PC-9 (cell line): ENCODE results near the gene GABRG3. TPM values are rescaled to one million over a fixed set of nuclear protein-coding genes. Genes with fewer than 3 reads are reported as not detected.

Experiments
- BruUV-seq: library from RNA; stranded (reverse); fragments of 400-500 nt; replicated peaks from 2 replicates; lab custom pipeline; 2021; lab: Mats Ljungman, UMichigan
- CTCF ChIA-PET: fragments of 300-600 bp; sonication (Branson Sonifier 250); formaldehyde crosslinking; loops from one replicate; lab custom pipeline; 2022; ENCODE audit warnings: antibody characterized with exemption; lab: Charles Lee
- POLR2A ChIA-PET: fragments of 300-600 bp; sonication (Branson Sonifier 250); formaldehyde crosslinking; loops from one replicate; lab custom pipeline; 2022; ENCODE audit warnings: antibody characterized with exemption; ENCODE audit not compliant: unreplicated experiment; lab: Charles Lee
- DNase-seq, 2 experiments: peaks; one replicate each; pipeline versions ENCODE4 v3.0.0 to v3.0.0-alpha.2; 2015 to 2022; ENCODE audit warnings: mixed read lengths in 1 of 2
- H2AFZ ChIP-seq: fragments of 200-600 bp; sonication (generic); 2 replicates; pipeline ENCODE4 v1.8.1; 2017; ENCODE audit warnings: antibody characterized with exemption
- H3F3A ChIP-seq: fragments of 200-600 bp; sonication (generic); 2 replicates; pipeline ENCODE4 v1.8.1; 2017; ENCODE audit warnings: antibody characterized with exemption, mild to moderate bottlenecking, low read depth; ENCODE audit not compliant: insufficient read depth
- H3K27ac ChIP-seq: fragments of 200-600 bp; sonication (generic); 2 replicates; pipeline ENCODE4 v1.6.1; 2016; ENCODE audit warnings: mixed run types
- H3K27me3 ChIP-seq: fragments of 200-600 bp; sonication (generic); 2 replicates; pipeline ENCODE4 v1.6.1; 2016; ENCODE audit warnings: low read depth, mixed run types; ENCODE audit not compliant: insufficient read depth
- H3K36me3 ChIP-seq: fragments of 200-600 bp; sonication (generic); 2 replicates; pipeline ENCODE4 v1.6.1; 2016; ENCODE audit warnings: low read depth, mixed run types
- H3K4me1 ChIP-seq: fragments of 200-600 bp; sonication (generic); replicated peaks from 2 replicates; pipeline ENCODE4 v1.6.1; 2016; ENCODE audit warnings: mixed run types; ENCODE audit not compliant: insufficient read depth
- H3K4me2 ChIP-seq: fragments of 200-600 bp; sonication (generic); 2 replicates; pipeline ENCODE4 v1.6.1; 2017; ENCODE audit warnings: mixed run types
- H3K4me3 ChIP-seq: fragments of 200-600 bp; sonication (generic); 2 replicates; pipeline ENCODE4 v1.6.1; 2016; ENCODE audit warnings: mixed run types
- H3K79me2 ChIP-seq: fragments of 200-600 bp; sonication (generic); 2 replicates; pipeline ENCODE4 v1.6.1; 2017; ENCODE audit warnings: low read depth, mixed run types
- H3K9me2 ChIP-seq: fragments of 200-600 bp; sonication (generic); 2 replicates; pipeline ENCODE4 v1.8.1; 2017; ENCODE audit warnings: mild to moderate bottlenecking; ENCODE audit not compliant: insufficient read depth
- H3K9me3 ChIP-seq: fragments of 200-600 bp; sonication (generic); 2 replicates; pipeline ENCODE4 v1.8.1; 2016; ENCODE audit warnings: low read depth; ENCODE audit not compliant: insufficient read depth
- H4K20me1 ChIP-seq: fragments of 200-600 bp; sonication (generic); 2 replicates; pipeline ENCODE4 v1.8.1; 2017; ENCODE audit not compliant: insufficient read depth
- CTCF ChIP-seq: fragments of 200-600 bp; sonication (generic); conservative IDR thresholded peaks from 2 replicates; pipeline ENCODE4 v1.6.1; 2017; ENCODE audit warnings: mixed run types, antibody characterized with exemption, mild to moderate bottlenecking, moderate library complexity
- EZH2 ChIP-seq: fragments of 200-600 bp; sonication (generic); IDR thresholded peaks from 2 replicates; pipeline ENCODE4 v1.8.0; 2017; ENCODE audit warnings: antibody characterized with exemption, low read depth
- intact Hi-C: fragments of 100-400 bp; cut with micrococcal nuclease; formaldehyde crosslinking; loops from one replicate; pipeline ENCODE4 v1.10.0; 2022; ENCODE audit not compliant: unreplicated experiment
- total RNA-seq: library from RNA; stranded (reverse); gene quantifications from 2 replicates; pipeline ENCODE4 v1.2.3, GENCODE V29; 2021

Gene GABRG3
- total RNA-seq, 1 experiment from 2014 or later, result not detected

GRCh38 chr15:27248251-27248650 is 277.3 kb downstream of the GABRG3 start:
- Histone ChIP-seq H3K79me2 (no peaks in the 10 kb centered on the region), H3K27me3 (peaks cover 46% of the 10 kb centered on the region), H3K4me3 (no peak overlapping the region), H3K4me2 (no peak overlapping the region), H3F3A (no peaks in the 10 kb centered on the region), H3K27ac (no peak overlapping the region), H3K4me1 (no peaks in the 10 kb centered on the region), H2AFZ (no peak overlapping the region), H3K9me2 (no peaks in the 10 kb centered on the region), H4K20me1 (no peaks in the 10 kb centered on the region), H3K9me3 (no peaks in the 10 kb centered on the region), H3K36me3 (no peaks in the 10 kb centered on the region)
- CTCF ChIA-PET, result no interaction called here
- intact Hi-C loops, result no loop called here
- TF ChIP-seq EZH2 (no peak), CTCF (no peak)
- DNase-seq, result no peak
- no TSS peak for BruUV-seq
- POLR2A ChIA-PET, result no interaction called here

- no peak overlapping the region for H2AFZ ChIP-seq
- BruUV-seq, result no TSS peak
- H3K4me1 ChIP-seq, result no peaks in the 10 kb centered on the region
- H3F3A ChIP-seq, result no peaks in the 10 kb centered on the region
- H3K79me2 ChIP-seq, result no peaks in the 10 kb centered on the region
- ChIA-PET CTCF (no interaction called here), POLR2A (no interaction called here)
- no peak overlapping the region for H3K4me3 ChIP-seq
- H4K20me1 ChIP-seq, result no peaks in the 10 kb centered on the region
- H3K27ac ChIP-seq, result no peak overlapping the region
- H3K36me3 ChIP-seq, result no peaks in the 10 kb centered on the region
- peaks cover 53% of the 10 kb centered on the region for H3K27me3 ChIP-seq
- H3K9me2 ChIP-seq, result no peaks in the 10 kb centered on the region
- H3K9me3 ChIP-seq, result no peaks in the 10 kb centered on the region
- intact Hi-C loops, result no loop called here
- TF ChIP-seq EZH2 (no peak), CTCF (no peak)
- H3K4me2 ChIP-seq, result no peak overlapping the region
- DNase-seq, result no peak
These were observed 278.2 kb downstream of the GABRG3 start for GRCh38 chr15:27249046-27249759.

GRCh38 chr15:27249760-27250109 is 278.8 kb downstream of the GABRG3 start:
- H3K27me3 ChIP-seq, result peaks cover 58% of the 10 kb centered on the region
- no TSS peak for BruUV-seq
- H3K4me2 ChIP-seq, result no peak overlapping the region
- no peaks in the 10 kb centered on the region for H3K4me1 ChIP-seq
- H3K9me2 ChIP-seq, result no peaks in the 10 kb centered on the region
- TF ChIP-seq CTCF (no peak), EZH2 (no peak)
- no peaks in the 10 kb centered on the region for H3F3A ChIP-seq
- no peaks in the 10 kb centered on the region for H3K79me2 ChIP-seq
- no peaks in the 10 kb centered on the region for H3K36me3 ChIP-seq
- H4K20me1 ChIP-seq, result no peaks in the 10 kb centered on the region
- no peak overlapping the region for H2AFZ ChIP-seq
- H3K4me3 ChIP-seq, result no peak overlapping the region
- ChIA-PET POLR2A (no interaction called here), CTCF (no interaction called here)
- no peak overlapping the region for H3K27ac ChIP-seq
- H3K9me3 ChIP-seq, result no peaks in the 10 kb centered on the region
- intact Hi-C loops, result no loop called here
- no peak for DNase-seq
